MCF 10A (cell line): ENCODE measurements around the gene MGA. TPM values are rescaled to one million over a fixed set of nuclear protein-coding genes. Genes with fewer than 3 reads are reported as not detected.
A peak's percentile ranks its signal among the peaks of the same experiment; 100 is the strongest.

Source experiments
- BruUV-seq: library from RNA; stranded (reverse); fragments of 400-500 nt; replicated peaks from 2 replicates; lab custom pipeline; 2021; lab: Mats Ljungman, UMichigan
- CTCF ChIA-PET: fragments of 300-600 bp; sonication (Branson Sonifier 250); formaldehyde crosslinking; extraction: SDS; loops from one replicate; lab custom pipeline; 2021; ENCODE audit warnings: antibody characterized with exemption, inconsistent platforms; lab: Yijun Ruan, JAX
- POLR2A ChIA-PET: fragments of 300-600, 350-650 bp; sonication (Branson Sonifier 250); formaldehyde crosslinking; extraction: SDS; loops from one replicate; lab custom pipeline; 2020; ENCODE audit warnings: antibody characterized with exemption, inconsistent platforms; lab: Yijun Ruan, JAX
- DNase-seq: peaks from one replicate; pipeline ENCODE4 v3.0.0-alpha.2; 2018; ENCODE audit not compliant: unreplicated experiment
- H3K27ac Mint-ChIP-seq: one replicate; pipeline ENCODE4 v1.8.0; 2022; ENCODE audit warnings: mild to moderate bottlenecking, low read depth, mixed read lengths; ENCODE audit not compliant: unreplicated experiment
- H3K27me3 Mint-ChIP-seq: one replicate; pipeline ENCODE4 v1.8.0; 2022; ENCODE audit warnings: mixed read lengths; ENCODE audit not compliant: insufficient read depth, unreplicated experiment
- H3K36me3 Mint-ChIP-seq: one replicate; pipeline ENCODE4 v1.8.0; 2022; ENCODE audit warnings: mild to moderate bottlenecking, moderate library complexity, mixed read lengths; ENCODE audit not compliant: insufficient read depth, unreplicated experiment
- H3K4me1 Mint-ChIP-seq: one replicate; pipeline ENCODE4 v1.8.0; 2022; ENCODE audit warnings: mixed read lengths; ENCODE audit not compliant: insufficient read depth, unreplicated experiment
- H3K4me3 Mint-ChIP-seq: one replicate; pipeline ENCODE4 v1.8.0; 2022; ENCODE audit warnings: mild to moderate bottlenecking, moderate library complexity, mixed read lengths; ENCODE audit not compliant: unreplicated experiment
- H3K9me3 Mint-ChIP-seq: one replicate; pipeline ENCODE4 v1.8.0; 2022; ENCODE audit warnings: mixed read lengths; ENCODE audit not compliant: unreplicated experiment
- intact Hi-C: fragments of 100-400 bp; cut with micrococcal nuclease; formaldehyde crosslinking; loops from 2 replicates; pipeline ENCODE4 v1.14.1; 2022
- total RNA-seq: library from RNA; stranded (reverse); gene quantifications from 2 replicates; pipeline ENCODE4 v1.2.3, GENCODE V29; 2022
- TF ChIP-seq, protein P1 (sequence below): fragments of 200-600 bp; IDR thresholded peaks from one replicate; pipeline ENCODE4 v1.8.0; 2022; ENCODE audit warnings: antibody characterized with exemption, mild to moderate bottlenecking; ENCODE audit not compliant: unreplicated experiment

Gene MGA
- total RNA-seq, 1 experiment from 2014 or later = 17.5 TPM

DNA sequence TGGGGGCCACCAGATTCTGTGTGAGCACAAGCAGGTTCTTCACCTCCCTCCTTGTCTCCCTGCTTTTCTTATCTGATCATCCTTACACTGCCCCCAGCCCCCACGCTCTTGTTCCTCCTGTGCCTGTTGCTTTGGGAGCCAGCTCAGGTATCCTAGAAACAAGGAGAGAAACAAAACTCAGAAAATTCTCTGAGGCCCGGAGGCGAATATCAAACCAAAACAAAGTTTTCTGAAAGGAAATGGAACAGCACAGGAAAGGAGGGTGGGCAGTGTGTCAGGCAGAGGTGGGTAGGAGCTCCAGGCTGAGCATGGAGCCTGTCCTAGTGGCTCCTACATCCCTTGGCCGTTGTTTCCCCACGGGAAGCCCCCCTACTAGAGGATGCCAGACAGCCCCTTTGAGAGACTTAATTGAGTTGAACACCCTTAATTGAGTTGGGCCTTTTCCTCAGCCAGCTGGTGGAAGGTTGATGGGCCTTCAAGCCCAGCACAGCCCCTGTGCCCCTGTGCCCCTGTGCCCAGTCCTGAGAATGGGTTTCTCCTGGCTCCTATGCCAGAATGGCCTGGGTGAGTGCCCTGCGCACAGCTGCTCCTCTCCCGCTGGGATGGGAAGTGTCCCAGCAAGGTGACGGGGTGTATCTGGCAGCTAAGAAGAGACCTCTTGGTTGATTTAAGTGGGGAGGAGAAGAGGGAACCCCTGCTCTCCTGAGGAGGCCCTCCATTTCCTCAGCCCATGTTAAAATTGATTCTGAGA lies 144.9 kb downstream of the MGA start:
- intact Hi-C loops = no loop called here
- H3K4me3 Mint-ChIP-seq = no peak overlapping the region

DNA sequence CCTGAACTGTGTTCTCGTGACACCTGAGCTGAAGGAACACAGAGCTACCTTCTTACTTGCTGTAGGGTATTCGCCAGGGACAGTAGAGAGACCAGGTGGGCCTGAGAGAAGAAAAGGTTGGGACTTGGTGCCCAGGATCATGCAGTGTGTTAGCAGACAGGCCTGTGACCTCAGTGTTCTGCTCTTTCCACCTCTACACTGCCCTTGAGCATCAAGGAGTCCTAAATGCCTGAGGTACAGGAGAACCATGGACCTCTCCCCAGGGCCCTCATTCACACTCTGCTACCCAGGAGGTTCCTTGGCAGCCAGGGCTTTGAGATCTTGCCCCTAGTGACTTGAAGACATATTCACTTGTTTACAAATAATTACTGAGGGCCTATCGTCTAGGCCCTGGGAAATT lies 145.5 kb downstream of the MGA start:
- CTCF ChIA-PET = interaction anchor here (0.5 to 8.2 kb wide), 9 partner anchors 9 to 322 kb away, joined by 3 to 147 read pairs (median 5); partner anchors contain the start of gene MAPKBP1
- H3K4me1 Mint-ChIP-seq = peaks cover 34% of the 10 kb centered on the region
- no peaks in the 10 kb centered on the region for H3K27me3 Mint-ChIP-seq
- DNase-seq = no peak
- H3K9me3 Mint-ChIP-seq = no peaks in the 10 kb centered on the region
- TF ChIP-seq, protein P1, sequence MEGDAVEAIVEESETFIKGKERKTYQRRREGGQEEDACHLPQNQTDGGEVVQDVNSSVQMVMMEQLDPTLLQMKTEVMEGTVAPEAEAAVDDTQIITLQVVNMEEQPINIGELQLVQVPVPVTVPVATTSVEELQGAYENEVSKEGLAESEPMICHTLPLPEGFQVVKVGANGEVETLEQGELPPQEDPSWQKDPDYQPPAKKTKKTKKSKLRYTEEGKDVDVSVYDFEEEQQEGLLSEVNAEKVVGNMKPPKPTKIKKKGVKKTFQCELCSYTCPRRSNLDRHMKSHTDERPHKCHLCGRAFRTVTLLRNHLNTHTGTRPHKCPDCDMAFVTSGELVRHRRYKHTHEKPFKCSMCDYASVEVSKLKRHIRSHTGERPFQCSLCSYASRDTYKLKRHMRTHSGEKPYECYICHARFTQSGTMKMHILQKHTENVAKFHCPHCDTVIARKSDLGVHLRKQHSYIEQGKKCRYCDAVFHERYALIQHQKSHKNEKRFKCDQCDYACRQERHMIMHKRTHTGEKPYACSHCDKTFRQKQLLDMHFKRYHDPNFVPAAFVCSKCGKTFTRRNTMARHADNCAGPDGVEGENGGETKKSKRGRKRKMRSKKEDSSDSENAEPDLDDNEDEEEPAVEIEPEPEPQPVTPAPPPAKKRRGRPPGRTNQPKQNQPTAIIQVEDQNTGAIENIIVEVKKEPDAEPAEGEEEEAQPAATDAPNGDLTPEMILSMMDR = no peak
- POLR2A ChIA-PET = interaction anchor here (1.3 to 15.9 kb wide), 7 partner anchors 9 to 110 kb away, joined by 3 to 486 read pairs (median 7); partner anchors contain the start of genes MAPKBP1 and PLA2G4B
- no peak overlapping the region for H3K4me3 Mint-ChIP-seq
- intact Hi-C loops = loop anchor here (1.0 to 2.0 kb wide), 2 partner anchors 31 to 339 kb away; partner anchors contain the start of gene MAPKBP1
- H3K36me3 Mint-ChIP-seq = peaks cover 14% of the 10 kb centered on the region
- no TSS peak for BruUV-seq
- H3K27ac Mint-ChIP-seq = peak overlapping the region; percentile 99

More for the DNA sequence above, 144.9 kb downstream of the MGA start:
- peaks cover 34% of the 10 kb centered on the region for H3K4me1 Mint-ChIP-seq
- peak overlapping the region; percentile 99 for H3K27ac Mint-ChIP-seq
- peaks cover 15% of the 10 kb centered on the region for H3K36me3 Mint-ChIP-seq
- DNase-seq = peak; percentile 36
- TF ChIP-seq, protein P1 = no peak
- no peaks in the 10 kb centered on the region for H3K27me3 Mint-ChIP-seq
- CTCF ChIA-PET = interaction anchor here (0.7 to 8.2 kb wide), 6 partner anchors 18 to 323 kb away, joined by 3 to 147 read pairs (median 4); partner anchors contain the start of gene MAPKBP1
- BruUV-seq = no TSS peak
- no peaks in the 10 kb centered on the region for H3K9me3 Mint-ChIP-seq
- POLR2A ChIA-PET = interaction anchor here (0.6 to 15.9 kb wide), 8 partner anchors 8 to 192 kb away, joined by 3 to 486 read pairs (median 7); partner anchors contain the start of genes MAPKBP1 and PLA2G4B

DNA sequence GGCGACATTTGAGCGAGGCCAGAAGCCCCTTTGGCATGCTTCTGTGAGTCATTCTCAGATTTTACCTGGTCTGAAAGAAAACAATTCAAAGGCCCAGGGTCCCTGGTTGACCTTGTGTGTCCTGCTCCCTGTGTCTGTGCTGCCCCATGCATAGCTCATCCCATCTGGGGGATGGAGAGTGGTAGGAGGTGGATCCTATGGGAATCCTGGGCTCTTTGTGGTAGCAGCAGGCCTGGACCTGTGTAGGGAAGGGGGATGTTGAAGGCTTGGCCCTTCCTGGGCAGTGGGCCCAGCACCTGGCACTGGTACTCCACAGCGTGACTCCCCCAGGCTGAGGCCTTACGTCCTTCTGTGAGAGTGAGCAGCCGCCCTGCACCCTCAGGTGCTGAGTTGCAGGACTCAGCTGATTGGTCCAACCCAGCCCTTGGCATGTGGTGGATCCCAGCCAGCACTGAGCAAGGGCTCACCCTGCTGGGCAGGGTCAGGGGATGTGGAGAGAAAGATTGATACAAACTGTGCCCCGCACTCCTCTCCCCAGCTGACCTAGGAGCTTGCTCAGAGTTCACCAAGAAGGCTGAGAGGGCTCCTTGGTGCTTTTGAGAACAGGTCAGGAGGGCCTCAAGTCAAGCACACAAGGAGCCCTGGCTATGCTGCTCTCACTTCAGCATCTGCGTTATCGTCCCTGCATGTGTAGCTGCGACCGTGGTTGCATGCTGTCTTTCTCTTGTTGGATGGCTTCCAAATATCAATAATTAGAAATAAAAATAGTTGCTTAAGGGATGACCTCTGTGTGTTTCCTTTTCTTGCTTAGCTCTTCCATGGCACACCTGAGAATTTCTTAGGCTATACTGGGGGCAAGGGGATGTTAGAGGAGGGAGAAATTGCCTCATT lies 146.3 kb downstream of the MGA start:
- H3K4me3 Mint-ChIP-seq = no peak overlapping the region
- ChIA-PET POLR2A (interaction anchor here (0.6 to 15.9 kb wide), 12 partner anchors 10 to 1705 kb away, joined by 3 to 486 read pairs (median 4); partner anchors contain the start of genes EHD4, JMJD7, MAPKBP1 and PLA2G4B), CTCF (interaction anchor here (0.5 to 8.2 kb wide), 16 partner anchors 9 to 274 kb away, joined by 3 to 147 read pairs (median 4); partner anchors contain the start of gene MAPKBP1)
- intact Hi-C loops = loop anchor here (1.0 to 2.0 kb wide), 2 partner anchors 32 to 340 kb away; partner anchors contain the start of gene MAPKBP1
- H3K27ac Mint-ChIP-seq = peak overlapping the region; percentile 99
- no TSS peak for BruUV-seq
- DNase-seq = peak; percentile 94
- no peaks in the 10 kb centered on the region for H3K9me3 Mint-ChIP-seq
- H3K4me1 Mint-ChIP-seq = peaks cover 30% of the 10 kb centered on the region
- H3K36me3 Mint-ChIP-seq = peaks cover 9% of the 10 kb centered on the region
- TF ChIP-seq, protein P1 = peak; percentile 20
- no peaks in the 10 kb centered on the region for H3K27me3 Mint-ChIP-seq
